Dermis blood vessel endothelial cell (primary cell): ENCODE data around the gene BCLAF3. TPM values are rescaled to one million over a fixed set of nuclear protein-coding genes. Genes with fewer than 3 reads are reported as not detected.

Experiments
- DNase-seq: peaks from one replicate; pipeline ENCODE4 v3.0.0; 2010
- total RNA-seq: library from RNA; depleted of rRNA; stranded (reverse); fragments of >200 nt; gene quantifications from 2 replicates; pipeline ENCODE4 v1.2.3, GENCODE V29; 2014

The BCLAF3 gene
- 5.4 TPM in 2 replicates for total RNA-seq

GRCh38 chrX:19990556-19991349, at the start of gene BCLAF3:
TSS of gene BCLAF3 (minus strand) at chrX:19991061. CDS start at chrX:19970264, 20,797 bp downstream.
- DNase-seq, result peak; percentile 86

GRCh38 chrX:20038966-20039365, 48.1 kb upstream of the BCLAF3 start:
- DNase-seq, result no peak

GRCh38 chrX:20037186-20037585, 46.3 kb upstream of the BCLAF3 start:
- no peak for DNase-seq

- DNase-seq, result no peak
Observed at GRCh38 chrX:20032201-20032600, 41.3 kb upstream of the BCLAF3 start.

- DNase-seq, result no peak
Observed at GRCh38 chrX:20029728-20030127, 38.9 kb upstream of the BCLAF3 start.

GRCh38 chrX:20028588-20028987, 37.7 kb upstream of the BCLAF3 start:
- no peak for DNase-seq

GRCh38 chrX:20026278-20026677, 35.4 kb upstream of the BCLAF3 start:
- DNase-seq, result no peak

GRCh38 chrX:20019672-20020365, 29.0 kb upstream of the BCLAF3 start:
- DNase-seq, result no peak

GRCh38 chrX:20016616-20016945, 25.7 kb upstream of the BCLAF3 start:
- DNase-seq, result no peak

- no peak for DNase-seq
Observed at GRCh38 chrX:20015945-20016615, 25.2 kb upstream of the BCLAF3 start.

GRCh38 chrX:20015422-20015821, 24.6 kb upstream of the BCLAF3 start:
- no peak for DNase-seq

- no peak for DNase-seq
Observed at GRCh38 chrX:20011608-20012007, 20.7 kb upstream of the BCLAF3 start.

GRCh38 chrX:20007962-20008622, 17.2 kb upstream of the BCLAF3 start:
- no peak for DNase-seq

GRCh38 chrX:20005883-20006282, 15.0 kb upstream of the BCLAF3 start:
- DNase-seq, result no peak

GRCh38 chrX:20001588-20001987, 10.7 kb upstream of the BCLAF3 start:
- no peak for DNase-seq

GRCh38 chrX:19991350-19991718, 473 bp upstream of the BCLAF3 start:
- DNase-seq, result no peak

- peak; percentile 9 for DNase-seq
Observed at GRCh38 chrX:19990151-19990555, 708 bp downstream of the BCLAF3 start.

GRCh38 chrX:19987856-19988255, 3.0 kb downstream of the BCLAF3 start:
- no peak for DNase-seq

GRCh38 chrX:19986531-19986930, 4.3 kb downstream of the BCLAF3 start:
- DNase-seq, result no peak

- DNase-seq, result no peak
Observed at GRCh38 chrX:19981947-19982346, 8.9 kb downstream of the BCLAF3 start.

- DNase-seq, result no peak
Observed at GRCh38 chrX:19975845-19976244, 15.0 kb downstream of the BCLAF3 start.

- DNase-seq, result no peak
Observed at GRCh38 chrX:19972984-19973383, 17.9 kb downstream of the BCLAF3 start.

- DNase-seq, result no peak
Observed at GRCh38 chrX:19968276-19968675, 22.6 kb downstream of the BCLAF3 start.
